B cell (primary cell): ENCODE results near the gene NUDCD3. TPM values are rescaled to one million over a fixed set of nuclear protein-coding genes. Genes with fewer than 3 reads are reported as not detected.

Source experiments
- ATAC-seq: fragments of 200-7000 bp; cut with Tn5 transposase; one replicate; pipeline ENCODE4 v1.10.0; 2021; ENCODE audit warnings: low read depth, mild to moderate bottlenecking, moderate number of reproducible peaks, moderate library complexity
- CTCF ChIA-PET: fragments of 350-600 bp; sonication (Branson Sonifier 250); formaldehyde crosslinking; loops from one replicate; lab custom pipeline; 2021; ENCODE audit warnings: antibody characterized with exemption, inconsistent platforms; lab: Charles Lee
- POLR2A ChIA-PET: fragments of 350-600 bp; sonication (Branson Sonifier 250); formaldehyde crosslinking; loops from one replicate; lab custom pipeline; 2021; ENCODE audit warnings: antibody characterized with exemption; lab: Charles Lee
- DNase-seq: peaks from one replicate; pipeline ENCODE4 v3.0.0; 2013
- H2AFZ ChIP-seq: 2 replicates; pipeline ENCODE4 v1.6.1; 2012; ENCODE audit warnings: mild to moderate bottlenecking, low read depth, low read length; ENCODE audit not compliant: insufficient read depth, poor library complexity, severe bottlenecking
- H3K27ac ChIP-seq, 2 donors: 1 replicate in 1 of 2; 2 replicates in 1 of 2; pipeline ENCODE4 v1.5.1; 2012 to 2013; ENCODE audit warnings: low read length in 2 of 2, mild to moderate bottlenecking in 2 of 2, moderate library complexity in 1 of 2
- H3K27me3 ChIP-seq, 4 experiments: fragments of 200-600 bp in 1 of 4; sonication (generic) in 1 of 4; replicated peaks in 1 of 4; 1 replicate in 2 of 4; 2 replicates in 2 of 4; pipeline versions ENCODE4 v1.6.1 to v1.7.0; 2013 to 2016; ENCODE audit warnings: low read length in 3 of 4, mild to moderate bottlenecking in 2 of 4, mixed read lengths in 1 of 4, moderate library complexity in 1 of 4; ENCODE audit not compliant: insufficient read depth in 4 of 4, control insufficient read depth in 3 of 4; ENCODE audit errors: control extremely low read depth in 1 of 4
- H3K36me3 ChIP-seq, 2 experiments: replicated peaks in 1 of 2; 1 replicate in 1 of 2; 2 replicates in 1 of 2; pipeline versions ENCODE4 v1.6.1 to v1.7.1; 2013; ENCODE audit warnings: low read length in 1 of 2; ENCODE audit not compliant: insufficient read depth in 2 of 2, control insufficient read depth in 1 of 2; ENCODE audit errors: control extremely low read depth in 1 of 2, extremely low read depth in 1 of 2
- H3K4me1 ChIP-seq, 2 donors: fragments of 200-600 bp in 1 of 2; sonication (generic) in 1 of 2; 1 replicate in 1 of 2; 2 replicates in 1 of 2; pipeline versions ENCODE4 v1.5.1 to v1.6.1; 2013 to 2017; ENCODE audit warnings: low read length in 2 of 2; ENCODE audit not compliant: control insufficient read depth in 2 of 2, insufficient read depth in 2 of 2
- H3K4me2 ChIP-seq: replicated peaks from 2 replicates; pipeline ENCODE3; 2012; ENCODE audit warnings: mild to moderate bottlenecking, low read depth, low read length; ENCODE audit not compliant: poor library complexity, severe bottlenecking
- H3K4me3 ChIP-seq, 5 experiments: fragments of 200-600 bp in 1 of 5; sonication (generic) in 1 of 5; 1 replicate in 3 of 5; 2 replicates in 2 of 5; pipeline versions ENCODE4 v1.5.1 to v1.7.0; 2011 to 2016; ENCODE audit warnings: low read length in 4 of 5, mild to moderate bottlenecking in 4 of 5, low read depth in 2 of 5, control low read depth in 1 of 5, moderate library complexity in 1 of 5; ENCODE audit not compliant: insufficient read depth in 1 of 5; ENCODE audit errors: control extremely low read depth in 1 of 5, extremely low read depth in 1 of 5
- H3K79me2 ChIP-seq: fragments of 200-600 bp; sonication (generic); one replicate; pipeline ENCODE4 v1.6.0; 2016; ENCODE audit warnings: low read length; ENCODE audit not compliant: control insufficient read depth, insufficient read depth
- H3K9ac ChIP-seq: fragments of 200-600 bp; sonication (generic); 2 replicates; pipeline ENCODE4 v1.6.1; 2017; ENCODE audit warnings: mild to moderate bottlenecking, low read length, moderate library complexity
- H3K9me3 ChIP-seq, 3 donors: one replicate each; pipeline versions ENCODE4 v1.6.1 to v1.7.1; 2013; ENCODE audit warnings: low read length in 2 of 3; ENCODE audit not compliant: control insufficient read depth in 2 of 3, insufficient read depth in 1 of 3; ENCODE audit errors: control extremely low read depth in 1 of 3
- H4K20me1 ChIP-seq: 2 replicates; pipeline ENCODE4 v1.6.0; 2012; ENCODE audit warnings: mild to moderate bottlenecking, low read length; ENCODE audit not compliant: insufficient read depth, control insufficient read depth, poor library complexity, severe bottlenecking
- H3K27ac Mint-ChIP-seq: one replicate; pipeline ENCODE4 v1.8.0; 2021; ENCODE audit warnings: mixed read lengths
- H3K27me3 Mint-ChIP-seq: one replicate; pipeline ENCODE4 v1.8.0; 2021; ENCODE audit warnings: mixed read lengths
- H3K4me1 Mint-ChIP-seq: one replicate; pipeline ENCODE4 v1.8.0; 2021; ENCODE audit warnings: mixed read lengths
- H3K4me3 Mint-ChIP-seq: one replicate; pipeline ENCODE4 v1.8.0; 2021; ENCODE audit warnings: mixed read lengths
- H3K9me3 Mint-ChIP-seq: one replicate; pipeline ENCODE4 v1.8.0; 2022; ENCODE audit warnings: mixed read lengths; ENCODE audit not compliant: insufficient read depth
- EZH2 ChIP-seq: IDR thresholded peaks from 2 replicates; pipeline ENCODE4 v1.6.1; 2012; ENCODE audit warnings: borderline replicate concordance, low read depth, mild to moderate bottlenecking, moderate library complexity, low read length; ENCODE audit not compliant: insufficient read depth, poor library complexity, severe bottlenecking
- WGBS: methylation state at CpG from one replicate; pipeline ENCODE4 v1.1.5; 2013; ENCODE audit warnings: missing lambda C conversion rate; ENCODE audit not compliant: insufficient coverage; 5-methylcytosine and 5-hydroxymethylcytosine counted together
- intact Hi-C: fragments of 100-400 bp; cut with micrococcal nuclease; formaldehyde crosslinking; loops from one replicate; pipeline ENCODE4 v1.10.0; 2022
- polyA plus RNA-seq: library from polyadenylated mRNA; depleted of rRNA; stranded (reverse); fragments of >200 nt; gene quantifications from 2 replicates; pipeline ENCODE4 v1.2.3, GENCODE V29; 2012
- total RNA-seq, 2 donors: library from RNA; stranded (reverse); fragments of 120-200 nt in 1 of 2; gene quantifications; 1 replicate in 1 of 2; 2 replicates in 1 of 2; pipeline versions ENCODE4 v1.2.3 to v1.2.4, GENCODE V29; 2013 to 2022
- TF ChIP-seq, protein P1 (sequence below): fragments of 200-600 bp; IDR thresholded peaks from one replicate; pipeline ENCODE4 v1.8.0; 2022; ENCODE audit warnings: antibody characterized with exemption, mild to moderate bottlenecking

The NUDCD3 gene
- total and polyA plus RNA-seq, 2 donors (not counting 1 experiment from before 2014, with no cell fraction given): 29.8 to 101 TPM

DNA sequence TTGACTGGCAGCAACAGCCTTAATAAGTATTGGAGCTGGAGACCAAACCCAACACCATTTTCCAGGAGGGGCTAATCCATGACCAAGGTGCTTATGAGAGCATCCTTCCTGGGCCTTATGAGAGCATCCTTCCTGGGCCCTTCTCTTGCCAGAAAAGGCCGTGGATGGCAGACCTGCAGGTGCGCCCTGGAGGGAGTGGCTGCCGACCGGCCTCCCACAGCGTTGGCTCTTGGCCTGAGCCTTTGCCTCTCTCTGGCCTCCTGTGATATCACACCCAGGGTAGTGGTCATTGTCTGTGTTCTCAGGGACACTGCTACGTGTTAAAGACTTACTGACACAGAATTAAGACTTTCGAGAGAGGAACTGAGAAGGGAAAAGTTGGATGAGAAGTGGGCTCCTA, 22.3 kb upstream of the NUDCD3 start:
- ATAC-seq (no peak), DNase-seq (no peak)
- H3K4me3 ChIP-seq: no peak overlapping the region
- intact Hi-C loops: no loop called here
- H3K9me3 ChIP-seq: no peaks in the 10 kb centered on the region
- TF ChIP-seq, protein P1, sequence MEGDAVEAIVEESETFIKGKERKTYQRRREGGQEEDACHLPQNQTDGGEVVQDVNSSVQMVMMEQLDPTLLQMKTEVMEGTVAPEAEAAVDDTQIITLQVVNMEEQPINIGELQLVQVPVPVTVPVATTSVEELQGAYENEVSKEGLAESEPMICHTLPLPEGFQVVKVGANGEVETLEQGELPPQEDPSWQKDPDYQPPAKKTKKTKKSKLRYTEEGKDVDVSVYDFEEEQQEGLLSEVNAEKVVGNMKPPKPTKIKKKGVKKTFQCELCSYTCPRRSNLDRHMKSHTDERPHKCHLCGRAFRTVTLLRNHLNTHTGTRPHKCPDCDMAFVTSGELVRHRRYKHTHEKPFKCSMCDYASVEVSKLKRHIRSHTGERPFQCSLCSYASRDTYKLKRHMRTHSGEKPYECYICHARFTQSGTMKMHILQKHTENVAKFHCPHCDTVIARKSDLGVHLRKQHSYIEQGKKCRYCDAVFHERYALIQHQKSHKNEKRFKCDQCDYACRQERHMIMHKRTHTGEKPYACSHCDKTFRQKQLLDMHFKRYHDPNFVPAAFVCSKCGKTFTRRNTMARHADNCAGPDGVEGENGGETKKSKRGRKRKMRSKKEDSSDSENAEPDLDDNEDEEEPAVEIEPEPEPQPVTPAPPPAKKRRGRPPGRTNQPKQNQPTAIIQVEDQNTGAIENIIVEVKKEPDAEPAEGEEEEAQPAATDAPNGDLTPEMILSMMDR: no peak
- no peak for TF ChIP-seq EZH2
- Mint-ChIP-seq H3K4me3 (no peak overlapping the region), H3K27me3 (no peaks in the 10 kb centered on the region), H3K4me1 (peaks cover 3% of the 10 kb centered on the region), H3K9me3 (no peaks in the 10 kb centered on the region), H3K27ac (no peak overlapping the region)
- H3K27ac ChIP-seq: no peak overlapping the region
- no peak overlapping the region for H3K9ac ChIP-seq
- H4K20me1 ChIP-seq: no peaks in the 10 kb centered on the region
- H3K36me3 ChIP-seq: no peaks in the 10 kb centered on the region
- no peak overlapping the region for H3K4me2 ChIP-seq
- H3K27me3 ChIP-seq: no peaks in the 10 kb centered on the region
- CTCF ChIA-PET: no interaction called here
- H3K4me1 ChIP-seq: peaks cover 0 to 3% of the 10 kb centered on the region in 2 donors
- no peaks in the 10 kb centered on the region for H3K79me2 ChIP-seq
- no peak overlapping the region for H2AFZ ChIP-seq
- WGBS: 90% methylated on average over 7 of the region's 7 CpGs
- POLR2A ChIA-PET: no interaction called here

DNA sequence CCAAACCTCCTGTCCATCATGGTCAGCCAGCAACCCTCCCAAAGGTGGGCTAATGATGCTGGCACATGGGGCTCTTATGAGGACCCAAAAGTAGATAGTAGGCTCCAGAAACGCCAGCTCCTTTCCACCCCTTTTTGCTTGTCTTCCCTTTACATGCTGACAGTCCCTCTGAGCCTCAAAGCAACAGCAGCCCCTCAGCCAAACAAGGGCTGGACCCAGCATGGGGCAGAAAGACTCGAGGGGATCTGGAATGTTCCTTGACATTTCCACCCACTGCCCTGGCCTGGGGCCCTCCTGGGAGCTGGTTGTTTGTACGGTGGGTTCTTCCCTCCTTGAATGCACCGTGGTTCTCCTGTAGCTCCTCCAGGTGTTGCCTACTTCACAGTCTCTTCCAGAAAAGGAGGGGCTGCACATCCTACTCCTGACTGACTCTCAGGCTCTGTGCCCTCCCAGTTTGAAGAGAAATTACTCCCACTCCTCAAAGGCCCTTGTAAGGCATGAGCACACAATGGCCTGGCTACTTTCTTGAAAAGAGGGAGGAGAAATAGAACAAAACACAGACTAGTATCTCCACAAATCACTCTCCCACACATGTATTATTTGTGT, 21.5 kb upstream of the NUDCD3 start:
- no peak overlapping the region for H3K4me2 ChIP-seq
- no peak overlapping the region for H3K27ac ChIP-seq
- peaks cover 0 to 3% of the 10 kb centered on the region in 2 donors for H3K4me1 ChIP-seq
- ChIA-PET POLR2A (interaction anchor here (0.6 kb wide), 1 partner anchor 311 kb away, joined by 3 read pairs; the partner anchor contains the start of gene YKT6), CTCF (no interaction called here)
- intact Hi-C loops: no loop called here
- 76% methylated on average over 4 of the region's 4 CpGs for WGBS
- no peak overlapping the region for H3K4me3 ChIP-seq
- Mint-ChIP-seq H3K27ac (no peak overlapping the region), H3K27me3 (no peaks in the 10 kb centered on the region), H3K9me3 (no peaks in the 10 kb centered on the region), H3K4me1 (peaks cover 3% of the 10 kb centered on the region), H3K4me3 (no peak overlapping the region)
- H3K9ac ChIP-seq: no peak overlapping the region
- H3K27me3 ChIP-seq: no peaks in the 10 kb centered on the region
- no peak overlapping the region for H2AFZ ChIP-seq
- H3K79me2 ChIP-seq: no peaks in the 10 kb centered on the region
- no peaks in the 10 kb centered on the region for H4K20me1 ChIP-seq
- TF ChIP-seq EZH2: no peak
- TF ChIP-seq, protein P1: no peak
- no peaks in the 10 kb centered on the region for H3K36me3 ChIP-seq
- no peak for DNase-seq
- no peaks in the 10 kb centered on the region for H3K9me3 ChIP-seq
- no peak for ATAC-seq
